ENCODE measurements around the gene COL4A6.

Gene COL4A6

GRCh38 chrX:108217876-108218275, 220.3 kb downstream of the COL4A6 start:
- Histone ChIP-seq H3K4me3 (ENCODE audit: low read depth, low read length) (no peak overlapping the region), H3K4me1 (no peaks in the 10 kb centered on the region), H3K27me3 (no peaks in the 10 kb centered on the region), H3K9me3 (no peaks in the 10 kb centered on the region), H3K36me3 (no peaks in the 10 kb centered on the region)
- no peak for TF ChIP-seq CTCF (IDR thresholded peaks at IDR 0.05; ENCODE audit: low read depth, low read length)
- no peak for DNase-seq

- Histone ChIP-seq H3K36me3 (no peaks in the 10 kb centered on the region), H3K27me3 (no peaks in the 10 kb centered on the region), H3K4me1 (no peaks in the 10 kb centered on the region), H3K9me3 (no peaks in the 10 kb centered on the region), H3K4me3 (ENCODE audit: low read depth, low read length) (no peak overlapping the region)
- no peak for DNase-seq
- TF ChIP-seq CTCF (IDR thresholded peaks at IDR 0.05; ENCODE audit: low read depth, low read length), result no peak
Observed at GRCh38 chrX:108216919-108217571, 221.2 kb downstream of the COL4A6 start.

GRCh38 chrX:108216405-108216804, 221.8 kb downstream of the COL4A6 start:
- Histone ChIP-seq H3K9me3 (no peaks in the 10 kb centered on the region), H3K36me3 (no peaks in the 10 kb centered on the region), H3K27me3 (no peaks in the 10 kb centered on the region), H3K4me1 (no peaks in the 10 kb centered on the region), H3K4me3 (ENCODE audit: low read depth, low read length) (no peak overlapping the region)
- TF ChIP-seq CTCF (IDR thresholded peaks at IDR 0.05; ENCODE audit: low read depth, low read length), result no peak
- no peak for DNase-seq

DNA sequence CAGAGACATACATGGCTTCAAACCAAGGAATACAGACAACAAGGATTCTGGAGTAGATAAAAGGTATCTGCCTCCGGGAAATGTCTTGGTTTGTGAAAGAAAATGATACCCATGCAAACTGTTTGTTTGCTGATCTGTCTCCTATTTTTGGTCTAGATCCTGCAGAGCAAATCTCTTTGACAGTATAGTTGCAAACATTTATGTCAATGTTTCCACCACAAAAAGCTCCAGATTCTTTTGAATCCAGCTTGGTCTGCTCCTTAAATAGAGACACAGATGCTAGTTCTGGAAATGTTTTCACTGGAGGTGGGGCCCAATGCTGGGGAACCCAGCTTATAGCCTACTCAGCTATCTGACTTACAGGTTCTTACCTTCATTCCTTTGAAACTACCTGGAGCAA, 226.9 kb downstream of the COL4A6 start:
- Histone ChIP-seq H3K4me3 (ENCODE audit: low read depth, low read length) (no peak overlapping the region), H3K9me3 (no peaks in the 10 kb centered on the region), H3K4me1 (no peaks in the 10 kb centered on the region), H3K27me3 (no peaks in the 10 kb centered on the region), H3K36me3 (no peaks in the 10 kb centered on the region)
- TF ChIP-seq CTCF (IDR thresholded peaks at IDR 0.05; ENCODE audit: low read depth, low read length), result no peak
- no peak for DNase-seq

DNA sequence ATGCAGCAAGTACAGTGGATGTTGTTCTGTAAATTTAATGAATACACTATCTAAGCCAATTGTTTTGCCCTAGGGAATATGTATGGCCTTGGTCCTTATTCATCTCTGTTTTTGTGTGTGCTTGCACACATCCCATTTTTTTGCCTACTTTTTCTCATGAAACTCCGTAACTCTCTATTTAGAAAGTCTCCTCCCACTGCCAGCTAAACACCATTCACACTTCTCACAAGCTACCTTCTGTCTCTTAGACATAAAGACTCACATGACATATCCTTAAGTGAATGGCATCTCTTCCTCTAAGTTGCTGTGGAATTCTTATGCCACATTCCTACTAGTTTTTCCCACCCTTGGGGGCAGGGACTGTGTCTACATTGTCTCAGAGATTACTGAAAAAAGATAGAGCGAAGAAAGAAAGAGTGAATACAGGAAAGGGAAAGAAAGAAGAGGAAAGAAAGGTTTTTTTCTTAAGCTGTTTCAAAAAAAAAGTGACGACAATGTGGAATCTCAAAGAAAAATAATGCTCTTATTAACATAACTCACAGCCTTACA, 229.1 kb downstream of the COL4A6 start:
- DNase-seq, result no peak
- no peak for TF ChIP-seq CTCF (IDR thresholded peaks at IDR 0.05; ENCODE audit: low read depth, low read length)
- H3K9me3 ChIP-seq, result no peaks in the 10 kb centered on the region
- H3K4me3 ChIP-seq (ENCODE audit: low read depth, low read length), result no peak overlapping the region
- no peaks in the 10 kb centered on the region for H3K4me1 ChIP-seq
- no peaks in the 10 kb centered on the region for H3K36me3 ChIP-seq
- H3K27me3 ChIP-seq, result no peaks in the 10 kb centered on the region

GRCh38 chrX:108203540-108203939, 234.7 kb downstream of the COL4A6 start:
- DNase-seq, result no peak
- H3K4me3 ChIP-seq (ENCODE audit: low read depth, low read length), result no peak overlapping the region
- no peak for TF ChIP-seq CTCF (IDR thresholded peaks at IDR 0.05; ENCODE audit: low read depth, low read length)

More at GRCh38 chrX:108203540-108203939, 234.7 kb downstream of the COL4A6 start:
- Histone ChIP-seq H3K27me3 (no peaks in the 10 kb centered on the region), H3K9me3 (no peaks in the 10 kb centered on the region), H3K36me3 (no peaks in the 10 kb centered on the region), H3K4me1 (no peaks in the 10 kb centered on the region)

All from BE2C (cell line).